K562 (cell line): Measurements from ENCODE around the gene RNLS. TPM values are rescaled to one million over a fixed set of nuclear protein-coding genes. Genes with fewer than 3 reads are reported as not detected.

Experiments
- ATAC-seq: fragments of 200-7000 bp; cut with Tn5 transposase; 3 replicates; pipeline ENCODE4 v1.9.1; 2020; ENCODE audit warnings: moderate library complexity
- BruUV-seq: library from RNA; stranded (reverse); fragments of 400-500 nt; replicated peaks from 2 replicates; lab custom pipeline; 2021; lab: Mats Ljungman, UMichigan
- CTCF ChIA-PET: fragments of 300-600 bp; formaldehyde crosslinking; extraction: SDS; loops from one replicate; lab custom pipeline; 2021; ENCODE audit warnings: low intra/inter-chr PET ratio; lab: Yijun Ruan, JAX
- POLR2A ChIA-PET: fragments of 300-600, 350-650 bp; sonication (Branson Sonifier 250); formaldehyde crosslinking; extraction: SDS; loops from one replicate; lab custom pipeline; 2021; ENCODE audit warnings: antibody characterized with exemption, inconsistent platforms; lab: Yijun Ruan, JAX
- DNase-seq, 4 experiments: peaks; one replicate each; pipeline versions ENCODE4 v3.0.0 to v3.0.0-alpha.2; 2011 to 2018; ENCODE audit warnings: low spot score in 3 of 4, mixed read lengths in 3 of 4; ENCODE audit errors: extremely low read depth in 1 of 4
- FAIRE-seq: peaks from 2 replicates; lab custom pipeline; 2011; peaks lifted over from hg19 to GRCh38; lab: Jason Lieb, UNC
- H2AFZ ChIP-seq: 2 replicates; pipeline ENCODE4 v1.6.0; 2011; ENCODE audit warnings: low read depth, low read length, control low read depth, inconsistent platforms
- H3K27ac ChIP-seq: fragments of 200-600 bp; 3 replicates; pipeline ENCODE4 v1.8.0; 2011; ENCODE audit warnings: low read depth, mild to moderate bottlenecking, control low read depth, inconsistent platforms, low read length, moderate library complexity, mixed read lengths; ENCODE audit errors: extremely low read depth
- H3K27me3 ChIP-seq, 2 experiments: fragments of 300-600 bp in 1 of 2; 2 replicates in 1 of 2; 3 replicates in 1 of 2; pipeline versions ENCODE4 v1.6.0 to v1.8.0; 2011; ENCODE audit warnings: inconsistent platforms in 2 of 2, low read length in 2 of 2, mild to moderate bottlenecking in 1 of 2, mixed read lengths in 1 of 2, moderate library complexity in 1 of 2; ENCODE audit not compliant: control insufficient read depth in 2 of 2, insufficient read depth in 2 of 2
- H3K36me3 ChIP-seq: fragments of 300-600 bp; 3 replicates; pipeline ENCODE4 v1.8.0; 2011; ENCODE audit warnings: mild to moderate bottlenecking, low read length, inconsistent platforms; ENCODE audit not compliant: control insufficient read depth, insufficient read depth
- H3K4me1 ChIP-seq, 2 experiments: fragments of 200-600 bp in 1 of 2; replicated peaks in 1 of 2; 2 replicates in 1 of 2; 3 replicates in 1 of 2; pipeline versions ENCODE4 v1.5.1 to v1.8.0; 2011; ENCODE audit warnings: inconsistent platforms in 2 of 2, low read length in 2 of 2, mild to moderate bottlenecking in 1 of 2, mixed read lengths in 1 of 2, moderate library complexity in 1 of 2; ENCODE audit not compliant: control insufficient read depth in 2 of 2, insufficient read depth in 2 of 2
- H3K4me2 ChIP-seq: 2 replicates; pipeline ENCODE4 v1.6.1; 2011; ENCODE audit warnings: low read length, control low read depth, inconsistent platforms, mixed read lengths; ENCODE audit not compliant: insufficient read depth
- H3K4me3 ChIP-seq: fragments of 200-600 bp; sonication (generic), shearing (Covaris generic); 2 replicates; pipeline ENCODE4 v1.5.1; 2016; ENCODE audit warnings: control low read depth, inconsistent platforms
- H3K79me2 ChIP-seq: fragments of 200-600 bp; 3 replicates; pipeline ENCODE4 v1.8.0; 2011; ENCODE audit warnings: low read length, inconsistent platforms; ENCODE audit not compliant: control insufficient read depth, insufficient read depth
- H3K9ac ChIP-seq, 2 experiments: 2 replicates each; pipeline versions ENCODE4 v1.6.0 to v1.6.1; 2011; ENCODE audit warnings: low read depth in 2 of 2, low read length in 2 of 2, control low read depth in 1 of 2, inconsistent platforms in 1 of 2, mild to moderate bottlenecking in 1 of 2, mixed read lengths in 1 of 2; ENCODE audit not compliant: insufficient read depth in 1 of 2
- H3K9me1 ChIP-seq: one replicate; pipeline ENCODE4 v1.6.0; 2011; ENCODE audit warnings: inconsistent platforms, mild to moderate bottlenecking, low read length, moderate library complexity; ENCODE audit not compliant: control insufficient read depth, insufficient read depth
- H3K9me3 ChIP-seq: replicated peaks from 2 replicates; pipeline ENCODE4 v1.5.1; 2011; ENCODE audit warnings: low read depth, low read length, inconsistent platforms; ENCODE audit not compliant: control insufficient read depth, insufficient read depth
- H4K20me1 ChIP-seq: replicated peaks from 2 replicates; pipeline ENCODE4 v1.6.1; 2011; ENCODE audit warnings: low read length, inconsistent platforms, mixed read lengths; ENCODE audit not compliant: control insufficient read depth, insufficient read depth
- CAMTA2 ChIP-seq: fragments of 250-450 bp; sonication (Bioruptor Pico); conservative IDR thresholded peaks from 2 replicates; pipeline ENCODE4 v1.5.1; 2022
- DLX4 ChIP-seq: fragments of 250-450 bp; sonication (Bioruptor Pico); IDR thresholded peaks from 2 replicates; pipeline ENCODE4 v1.6.1; 2021; ENCODE audit warnings: mild to moderate bottlenecking
- GTF2A2 ChIP-seq: IDR thresholded peaks from 2 replicates; pipeline ENCODE4 v1.6.1; 2016; ENCODE audit warnings: mild to moderate bottlenecking, missing genetic modification characterization, missing compliant biosample characterization
- MBD2 ChIP-seq: sonication (generic); IDR thresholded peaks from 2 replicates; pipeline ENCODE4 v1.6.1; 2016; ENCODE audit warnings: low read depth, borderline replicate concordance
- NFYB ChIP-seq: IDR thresholded peaks from 2 replicates; pipeline ENCODE4 v1.6.1; 2011; ENCODE audit warnings: mild to moderate bottlenecking, moderate library complexity; ENCODE audit not compliant: insufficient read length; ENCODE audit errors: extremely low read depth
- NR2F6 ChIP-seq: fragments of 450-650 bp; formaldehyde crosslinking; IDR thresholded peaks from 2 replicates; pipeline ENCODE4 v1.4.0; 2020; ENCODE audit warnings: mild to moderate bottlenecking
- POLR2H ChIP-seq: IDR thresholded peaks from 2 replicates; pipeline ENCODE4 v1.6.1; 2016; ENCODE audit warnings: missing genetic modification characterization, low read depth, mild to moderate bottlenecking, control low read depth, missing compliant biosample characterization, moderate library complexity
- RBM15 ChIP-seq: fragments of 200-400 bp; formaldehyde crosslinking; IDR thresholded peaks from 2 replicates; pipeline ENCODE4 v1.6.1; 2018; ENCODE audit warnings: mild to moderate bottlenecking, low read length, moderate library complexity; ENCODE audit not compliant: insufficient read depth
- SAP30 ChIP-seq: fragments of 200-600 bp; sonication (generic); IDR thresholded peaks from 2 replicates; pipeline ENCODE4 v1.6.1; 2012; ENCODE audit warnings: borderline replicate concordance, low read depth, mild to moderate bottlenecking, moderate library complexity, low read length, control low read depth, inconsistent platforms; ENCODE audit not compliant: insufficient read depth, poor library complexity, severe bottlenecking
- SMC3 ChIP-seq: conservative IDR thresholded peaks from 2 replicates; pipeline ENCODE4 v1.6.1; 2011; ENCODE audit warnings: low read depth, low read length, improper control_type of control experiment; ENCODE audit not compliant: insufficient read depth
- ZC3H4 ChIP-seq: sonication (generic); formaldehyde crosslinking; IDR thresholded peaks from 2 replicates; pipeline ENCODE4 v1.9.0; 2021; ENCODE audit warnings: missing genetic modification reagents, borderline replicate concordance
- ZFPM2 ChIP-seq: fragments of 250-450 bp; sonication (Bioruptor Pico); IDR thresholded peaks from 2 replicates; pipeline ENCODE4 v1.5.1; 2022; ENCODE audit warnings: mild to moderate bottlenecking
- ZFX ChIP-seq: sonication (generic); formaldehyde crosslinking; IDR thresholded peaks from 2 replicates; pipeline ENCODE4 v1.8.0; 2022; ENCODE audit warnings: mild to moderate bottlenecking, missing genetic modification reagents, moderate library complexity
- ZNF12 ChIP-seq: sonication (generic); formaldehyde crosslinking; IDR thresholded peaks from 2 replicates; pipeline ENCODE4 v1.4.0; 2020; ENCODE audit warnings: mild to moderate bottlenecking, missing genetic modification reagents
- WGBS: fragments of 100-300 bp; shearing (Covaris generic); methylation state at CpG from one replicate; pipeline ENCODE4 v1.1.6; 2016; ENCODE audit warnings: low coverage, mixed read lengths; ENCODE audit not compliant: insufficient coverage; ENCODE audit errors: missing lambda C conversion rate; 5-methylcytosine and 5-hydroxymethylcytosine counted together
- in situ Hi-C: fragments of 300-500 bp; cut with MboI; formaldehyde crosslinking; loops from 4 replicates; pipeline ENCODE4 v1.15.0; 2018; ENCODE audit warnings: inconsistent platforms, mixed read lengths
- intact Hi-C: fragments of 100-400 bp; cut with micrococcal nuclease; formaldehyde crosslinking; loops from 2 replicates; pipeline ENCODE4 v1.14.2; 2022
- polyA plus RNA-seq, 8 experiments: library from polyadenylated mRNA; depleted of rRNA in 4 of 8; stranded (reverse) in 5 of 8; unstranded in 3 of 8; fragments of >200 nt; fragmentation: Nextera tagmentation in 2 of 8; fragmentation: Illumina TruSeq in 1 of 8; extraction: Ambion mirVana in 2 of 8; extraction: Trizol in 1 of 8; gene quantifications; 2 replicates each; pipeline versions ENCODE4 v1.2.1 to v1.2.3, GENCODE V29; 2011 to 2014; ENCODE audit warnings: inconsistent platforms in 1 of 8, missing spikeins in 1 of 8
- total RNA-seq, 7 experiments: library from RNA; depleted of rRNA in 6 of 7; stranded (reverse); fragments of >200 nt in 6 of 7; fragmentation: Illumina TruSeq in 2 of 7; extraction: Trizol in 2 of 7; gene quantifications; 2 replicates each; pipeline versions ENCODE4 v1.2.1 to v1.2.3, GENCODE V29; 2011 to 2021; ENCODE audit warnings: low replicate concordance in 1 of 7
- TF ChIP-seq, protein P1 (sequence below): sonication (generic); formaldehyde crosslinking; IDR thresholded peaks from 2 replicates; pipeline ENCODE4 v1.8.1; 2023; ENCODE audit warnings: mild to moderate bottlenecking, missing genetic modification reagents
- TF ChIP-seq, protein P2 (sequence below): sonication (generic); formaldehyde crosslinking; IDR thresholded peaks from 2 replicates; pipeline ENCODE4 v1.8.1; 2023; ENCODE audit warnings: mild to moderate bottlenecking, missing genetic modification reagents

The RNLS gene
- total and polyA plus RNA-seq, 9 of the 15 experiments (the other 6 are each of a cell fraction or from before 2014, with no cell fraction given): 0.14 to 0.72 (median 0.41) TPM; not detected in 3

DNA sequence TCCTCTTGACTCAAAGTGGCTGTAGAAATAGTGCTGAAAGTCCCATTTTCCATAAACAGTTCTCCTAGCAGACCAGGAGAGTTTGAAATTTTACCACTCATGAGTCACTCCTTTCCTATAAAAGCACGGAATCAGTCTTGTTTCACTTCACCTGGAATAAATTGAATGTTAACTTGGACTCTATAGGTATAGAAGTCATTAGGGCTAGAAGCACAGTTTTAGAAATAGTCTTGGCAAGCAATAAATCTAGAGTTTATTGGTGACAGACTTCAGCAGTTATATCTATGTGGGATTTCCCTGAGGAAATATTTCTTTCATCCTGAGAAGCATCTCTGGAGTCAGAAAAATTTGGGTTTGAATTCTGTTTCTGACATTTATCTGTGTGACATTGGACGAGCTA is 212.4 kb downstream of the RNLS start (continued):
- TF ChIP-seq, protein P1, sequence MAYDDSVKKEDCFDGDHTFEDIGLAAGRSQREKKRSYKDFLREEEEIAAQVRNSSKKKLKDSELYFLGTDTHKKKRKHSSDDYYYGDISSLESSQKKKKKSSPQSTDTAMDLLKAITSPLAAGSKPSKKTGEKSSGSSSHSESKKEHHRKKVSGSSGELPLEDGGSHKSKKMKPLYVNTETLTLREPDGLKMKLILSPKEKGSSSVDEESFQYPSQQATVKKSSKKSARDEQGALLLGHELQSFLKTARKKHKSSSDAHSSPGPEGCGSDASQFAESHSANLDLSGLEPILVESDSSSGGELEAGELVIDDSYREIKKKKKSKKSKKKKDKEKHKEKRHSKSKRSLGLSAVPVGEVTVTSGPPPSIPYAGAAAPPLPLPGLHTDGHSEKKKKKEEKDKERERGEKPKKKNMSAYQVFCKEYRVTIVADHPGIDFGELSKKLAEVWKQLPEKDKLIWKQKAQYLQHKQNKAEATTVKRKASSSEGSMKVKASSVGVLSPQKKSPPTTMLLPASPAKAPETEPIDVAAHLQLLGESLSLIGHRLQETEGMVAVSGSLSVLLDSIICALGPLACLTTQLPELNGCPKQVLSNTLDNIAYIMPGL (CRISPR knock-in tag): no peak
- no peak for TF ChIP-seq DLX4 (CRISPR knock-in tag)

- Histone ChIP-seq H3K9me3 (no peaks in the 10 kb centered on the region), H4K20me1 (no peaks in the 10 kb centered on the region), H3K4me2 (no peak overlapping the region), H3K9ac (no peak overlapping the region), H3K9me1 (no peaks in the 10 kb centered on the region), H3K36me3 (no peaks in the 10 kb centered on the region), H3K27me3 (no peaks in the 10 kb centered on the region), H3K27ac (no peak overlapping the region), H2AFZ (no peak overlapping the region), H3K4me1 (no peaks in the 10 kb centered on the region), H3K4me3 (no peak overlapping the region), H3K79me2 (no peaks in the 10 kb centered on the region)
- DNase-seq: no peak
- WGBS: 0% methylated on average over 2 of the region's 2 CpGs
- no peak for FAIRE-seq
- no peak for ATAC-seq
- ChIA-PET POLR2A (interaction anchor here (0.6 kb wide), 1 partner anchor 313 kb away, joined by 3 read pairs; no protein-coding TSS in a partner anchor), CTCF (no interaction called here)
- intact Hi-C loops: no loop called here
- no TSS peak for BruUV-seq
- in situ Hi-C loops: no loop called here
- TF ChIP-seq NR2F6 (CRISPR knock-in tag): no peak
- no peak for TF ChIP-seq SAP30
- no peak for TF ChIP-seq CAMTA2
- TF ChIP-seq SMC3: no peak
- no peak for TF ChIP-seq ZC3H4 (CRISPR knock-in tag)
- TF ChIP-seq, protein P2, sequence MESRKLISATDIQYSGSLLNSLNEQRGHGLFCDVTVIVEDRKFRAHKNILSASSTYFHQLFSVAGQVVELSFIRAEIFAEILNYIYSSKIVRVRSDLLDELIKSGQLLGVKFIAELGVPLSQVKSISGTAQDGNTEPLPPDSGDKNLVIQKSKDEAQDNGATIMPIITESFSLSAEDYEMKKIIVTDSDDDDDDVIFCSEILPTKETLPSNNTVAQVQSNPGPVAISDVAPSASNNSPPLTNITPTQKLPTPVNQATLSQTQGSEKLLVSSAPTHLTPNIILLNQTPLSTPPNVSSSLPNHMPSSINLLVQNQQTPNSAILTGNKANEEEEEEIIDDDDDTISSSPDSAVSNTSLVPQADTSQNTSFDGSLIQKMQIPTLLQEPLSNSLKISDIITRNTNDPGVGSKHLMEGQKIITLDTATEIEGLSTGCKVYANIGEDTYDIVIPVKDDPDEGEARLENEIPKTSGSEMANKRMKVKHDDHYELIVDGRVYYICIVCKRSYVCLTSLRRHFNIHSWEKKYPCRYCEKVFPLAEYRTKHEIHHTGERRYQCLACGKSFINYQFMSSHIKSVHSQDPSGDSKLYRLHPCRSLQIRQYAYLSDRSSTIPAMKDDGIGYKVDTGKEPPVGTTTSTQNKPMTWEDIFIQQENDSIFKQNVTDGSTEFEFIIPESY (CRISPR knock-in tag): no peak
- no peak for TF ChIP-seq NFYB
- TF ChIP-seq GTF2A2 (tag): no peak
- no peak for TF ChIP-seq ZFPM2 (CRISPR knock-in tag)
- no peak for TF ChIP-seq MBD2
- TF ChIP-seq RBM15: no peak
- TF ChIP-seq ZNF12 (CRISPR knock-in tag): no peak
- no peak for TF ChIP-seq POLR2H (tag)
- no peak for TF ChIP-seq ZFX (CRISPR knock-in tag)
These were observed 216.3 kb downstream of the RNLS start for GRCh38 chr10:88366772-88367171.
